ENCODE results near the gene TCEANC.
A peak's percentile ranks its signal among the peaks of the same experiment; 100 is the strongest.
"Not testable (repeated sequence)": the region's sequence is repeated elsewhere in the genome, so short reads cannot be mapped to it uniquely, and the experiment has no call there.

Gene TCEANC

DNA sequence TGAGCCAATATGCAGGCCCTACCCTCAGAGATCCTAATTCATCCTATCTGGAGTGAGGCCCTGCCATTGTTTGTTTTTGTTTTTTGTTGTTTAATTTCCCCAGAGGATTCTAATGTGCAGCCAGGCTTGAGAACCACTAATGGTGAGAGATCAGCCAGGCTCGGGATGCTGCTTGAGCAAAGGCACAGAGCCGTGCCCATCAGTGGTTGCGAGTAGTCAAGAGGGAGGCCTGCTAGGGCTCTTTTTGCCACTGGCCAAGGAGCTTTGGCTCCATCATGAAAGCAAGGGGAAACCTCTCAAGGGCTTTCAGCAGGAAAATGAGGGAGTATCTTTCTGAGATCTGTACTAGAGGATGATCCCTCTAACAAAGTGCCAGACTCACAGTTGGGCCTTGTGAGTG, 2.7 kb downstream of the TCEANC start:
- no peak for DNase-seq (ENCODE audit: low spot score)

DNA sequence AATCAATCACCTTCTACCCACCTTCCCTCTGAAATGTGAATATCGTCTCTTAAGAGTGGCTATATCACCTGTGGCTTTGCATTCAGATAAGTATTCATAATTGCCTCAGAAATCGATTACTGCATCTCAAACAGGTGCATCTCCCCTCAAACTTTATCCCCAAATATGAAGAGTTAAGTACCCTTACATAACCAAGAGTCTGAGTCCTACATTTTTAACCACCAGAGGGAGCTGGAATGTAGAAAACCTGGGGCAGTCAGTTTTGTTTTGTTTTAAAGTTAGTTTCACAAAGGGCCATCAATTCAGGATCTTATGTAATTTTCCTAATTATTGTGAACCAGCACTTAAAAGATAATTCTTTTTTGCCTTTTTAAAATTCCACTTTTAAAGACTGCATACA, 5.7 kb downstream of the TCEANC start:
- FAIRE-seq = no peak

More for the DNA sequence above, 2.7 kb downstream of the TCEANC start:
- FAIRE-seq = no peak

DNA sequence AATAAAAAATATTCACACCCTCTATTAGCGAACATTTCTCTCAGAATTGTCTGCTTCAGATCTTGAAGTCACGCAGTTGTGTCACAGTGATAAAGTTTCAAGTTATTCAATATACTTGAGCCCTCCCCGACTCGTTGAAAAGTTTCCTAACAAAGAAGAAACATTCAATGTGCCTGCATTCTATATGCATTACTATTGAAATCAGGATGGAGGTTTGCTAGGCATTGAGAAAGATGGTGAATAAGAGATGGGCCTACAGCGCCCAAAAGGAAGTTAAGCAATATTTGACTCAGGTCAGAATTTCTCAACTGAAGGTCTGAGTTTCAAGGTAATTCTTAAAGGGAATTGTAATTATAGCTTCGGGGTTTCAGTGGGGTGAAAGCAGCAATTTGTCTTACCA, 6.1 kb downstream of the TCEANC start:
- FAIRE-seq (no peak), DNase-seq (ENCODE audit: low spot score) (no peak)

More for the DNA sequence above, 5.7 kb downstream of the TCEANC start:
- DNase-seq (ENCODE audit: low spot score) = peak; percentile 3

DNA sequence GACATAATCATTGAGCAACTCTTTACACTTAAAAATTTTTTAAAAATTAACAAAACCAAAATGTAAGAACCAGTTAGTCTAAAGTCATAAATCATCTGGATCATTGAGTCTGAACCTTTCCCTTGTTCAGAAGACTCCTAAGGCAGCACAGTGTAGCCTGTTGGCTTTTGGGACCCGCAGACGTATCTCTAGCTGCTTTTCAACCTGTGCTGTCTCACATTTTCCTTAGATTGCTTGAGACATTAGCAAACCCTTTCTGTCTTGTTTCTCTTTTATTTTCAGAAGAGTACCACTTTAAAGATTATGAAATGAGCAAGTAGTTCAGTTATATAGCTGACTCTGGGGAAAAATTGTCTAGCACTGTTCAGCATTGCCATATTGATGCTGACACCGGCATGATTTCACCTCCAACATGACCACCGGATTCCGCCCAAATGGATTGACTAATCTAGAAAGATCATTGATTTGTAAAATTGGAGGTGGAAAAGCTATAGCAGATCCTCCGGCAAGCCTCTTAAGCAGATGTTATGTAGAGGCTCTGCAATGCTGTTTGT, 8.9 kb downstream of the TCEANC start:
- DNase-seq (ENCODE audit: low spot score) (no peak), FAIRE-seq (no peak)

GRCh38 chrX:13662355-13662791, 9.4 kb downstream of the TCEANC start:
- FAIRE-seq = no peak
- DNase-seq (ENCODE audit: low spot score) = no peak

DNA sequence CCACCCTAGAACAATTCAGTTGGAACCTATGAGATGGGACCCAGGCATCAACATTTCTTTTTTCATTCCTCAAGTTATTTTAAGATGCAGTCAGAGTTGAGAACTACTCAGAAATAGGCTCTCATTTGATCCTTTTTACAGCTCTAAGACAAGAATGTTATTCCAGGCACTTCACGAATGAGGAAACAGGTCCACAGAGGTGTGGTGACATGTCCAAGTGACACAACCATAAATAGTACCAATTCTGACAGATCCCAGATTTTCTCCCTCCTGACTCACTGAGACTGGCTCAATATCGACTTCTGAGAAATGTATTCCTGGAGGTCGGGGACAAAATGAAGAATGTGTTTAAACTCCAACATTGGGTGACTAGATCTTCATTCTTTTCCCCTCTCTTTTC, 11.1 kb downstream of the TCEANC start:
- FAIRE-seq = no peak
- DNase-seq (ENCODE audit: low spot score) = no peak

- DNase-seq (ENCODE audit: low spot score) (no peak), FAIRE-seq (no peak)
Measured at GRCh38 chrX:13666836-13667235, 13.9 kb downstream of the TCEANC start.

GRCh38 chrX:13667919-13668318, 15.0 kb downstream of the TCEANC start:
- FAIRE-seq = no peak
- no peak for DNase-seq (ENCODE audit: low spot score)

- DNase-seq (ENCODE audit: low spot score) (peak; percentile 45), FAIRE-seq (no peak)
Measured at GRCh38 chrX:13669246-13669737, 16.4 kb downstream of the TCEANC start.

DNA sequence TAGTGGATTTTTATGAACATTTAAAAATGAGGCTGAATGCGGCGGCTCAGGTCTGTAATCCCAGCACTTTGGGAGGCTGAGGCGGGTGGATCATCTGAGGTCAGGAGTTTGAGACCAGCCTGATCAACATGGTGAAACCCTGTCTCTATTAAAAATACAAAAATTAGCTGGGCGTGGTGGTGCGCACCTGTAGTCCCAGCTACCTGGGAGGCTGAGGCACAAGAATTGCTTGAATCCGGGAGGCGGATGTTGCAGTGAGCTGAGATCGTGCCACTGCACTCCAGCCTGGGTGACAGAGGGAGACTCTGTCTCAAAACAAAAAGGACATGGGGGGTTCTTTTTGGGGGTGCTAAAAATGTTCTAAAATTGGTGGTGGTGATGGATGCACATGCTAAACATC, 16.8 kb downstream of the TCEANC start:
- FAIRE-seq = not testable (repeated sequence)

DNA sequence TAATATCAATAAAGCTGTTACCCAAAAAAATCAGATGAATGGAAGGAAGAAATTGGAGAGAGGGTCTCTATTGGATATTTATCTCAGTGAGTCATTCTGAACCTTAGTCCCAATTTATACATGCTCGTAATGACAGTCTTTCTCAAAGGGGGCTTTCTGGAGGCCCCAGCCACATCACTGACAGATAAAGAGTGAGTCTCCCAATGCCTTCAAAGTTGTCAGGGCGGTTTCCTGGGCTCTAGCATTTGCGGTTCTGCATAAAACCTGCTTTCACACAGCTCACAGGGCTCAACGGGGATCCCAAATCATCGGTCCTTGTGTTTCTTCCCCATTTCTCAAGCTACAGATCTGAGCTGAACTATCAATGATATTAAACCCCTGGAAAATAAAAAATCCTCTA, 17.3 kb downstream of the TCEANC start:
- no peak for FAIRE-seq

More for the DNA sequence above, 16.8 kb downstream of the TCEANC start:
- not testable (repeated sequence) for DNase-seq (ENCODE audit: low spot score)

DNA sequence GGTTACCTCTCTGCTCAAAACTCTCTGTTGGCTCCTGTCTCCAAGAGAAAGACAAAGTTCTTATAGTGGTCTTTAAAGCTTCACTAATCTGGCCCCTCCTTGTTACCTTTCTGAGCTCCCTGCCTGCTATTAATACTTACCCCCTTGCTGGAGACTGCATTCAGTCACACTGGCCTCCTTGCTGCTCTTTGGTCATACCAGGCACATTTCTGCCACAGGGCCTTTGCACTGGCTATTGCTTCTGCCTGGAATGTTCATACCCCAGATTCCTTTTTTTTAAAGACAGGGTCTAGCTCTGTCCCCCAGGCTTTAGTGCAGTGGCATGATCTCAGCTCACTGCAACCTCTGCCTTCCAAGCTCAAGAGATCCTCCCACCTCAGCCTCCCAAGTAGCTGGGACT, 20.1 kb downstream of the TCEANC start:
- no peak for FAIRE-seq
- no peak for DNase-seq (ENCODE audit: low spot score)

More for the DNA sequence above, 17.3 kb downstream of the TCEANC start:
- no peak for DNase-seq (ENCODE audit: low spot score)

- DNase-seq (ENCODE audit: low spot score) (no peak), FAIRE-seq (no peak)
Measured at GRCh38 chrX:13676885-13677284, 23.9 kb downstream of the TCEANC start.

- DNase-seq (ENCODE audit: low spot score); FAIRE-seq: not testable (repeated sequence)
Measured at GRCh38 chrX:13679700-13680099, 26.8 kb downstream of the TCEANC start.

DNA sequence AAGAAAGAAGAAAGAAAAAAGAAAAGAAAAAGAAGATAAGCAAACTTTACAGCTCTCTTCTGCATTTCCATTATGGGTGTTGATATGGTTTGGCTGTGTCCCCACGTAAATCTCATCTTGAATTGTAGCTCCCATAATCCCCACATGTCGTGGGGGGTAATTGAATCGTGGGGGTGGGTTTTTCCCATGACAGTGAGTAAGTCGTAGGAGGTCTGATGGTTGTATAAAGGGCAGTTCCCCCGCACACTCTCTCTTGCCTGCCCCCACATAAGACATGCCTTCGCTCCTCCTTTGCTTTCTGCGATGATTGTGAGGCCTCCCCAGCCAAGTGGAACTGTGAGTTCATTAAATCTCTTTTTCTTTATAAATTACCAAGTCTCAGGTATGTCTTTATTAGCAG, 28.7 kb downstream of the TCEANC start:
- no peak for FAIRE-seq
- no peak for DNase-seq (ENCODE audit: low spot score)

- no peak for FAIRE-seq
- no peak for DNase-seq (ENCODE audit: low spot score)
Measured at GRCh38 chrX:13684361-13684760, 31.4 kb downstream of the TCEANC start.

GRCh38 chrX:13685126-13685763, 32.3 kb downstream of the TCEANC start:
- DNase-seq (ENCODE audit: low spot score) (no peak), FAIRE-seq (no peak)

DNA sequence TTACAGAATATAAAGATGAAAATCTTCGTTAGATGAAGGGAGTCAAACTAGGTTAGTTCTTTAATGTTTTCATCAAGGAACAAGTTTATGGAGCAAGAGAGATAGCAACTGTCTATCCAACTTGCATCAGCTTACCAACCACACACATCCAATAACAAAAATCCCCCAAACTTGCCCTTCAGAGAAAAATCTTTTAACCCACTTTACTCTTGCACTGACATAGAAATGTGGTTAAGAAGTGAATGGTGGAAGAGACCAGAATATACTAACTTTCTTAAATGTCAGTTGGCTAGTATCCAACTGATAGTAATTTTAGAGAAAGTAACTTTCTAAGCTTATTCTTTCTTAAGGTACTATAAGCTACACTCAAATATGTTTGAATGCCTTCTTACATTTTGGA, 34.3 kb downstream of the TCEANC start:
- FAIRE-seq = no peak
- no peak for DNase-seq (ENCODE audit: low spot score)

DNA sequence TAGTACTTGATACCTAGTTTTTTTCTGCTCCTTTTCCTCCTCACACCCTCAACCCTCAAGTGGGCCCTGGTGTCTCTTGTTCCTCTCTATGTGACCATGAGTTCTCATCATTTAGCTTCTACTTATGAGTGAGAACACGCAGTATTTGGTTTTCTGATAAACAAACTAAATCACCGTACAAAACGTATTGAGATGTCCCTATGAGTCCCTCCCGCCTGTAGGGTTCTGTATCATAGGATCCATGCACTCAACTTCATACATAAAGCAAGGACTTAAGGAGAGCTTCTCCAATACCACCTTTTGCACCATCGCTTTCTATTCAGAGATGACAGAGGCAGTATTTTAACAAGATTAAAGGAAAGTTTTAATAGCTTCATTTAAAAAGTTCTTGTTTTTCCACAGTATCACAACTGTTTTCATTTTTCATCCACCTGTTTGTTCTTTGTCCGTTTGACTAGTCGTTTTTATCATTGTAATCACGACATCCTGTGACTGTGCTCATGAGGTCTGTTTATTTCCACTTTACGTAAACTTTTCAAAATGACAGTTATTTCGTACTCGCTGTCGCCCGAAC, 35.5 kb downstream of the TCEANC start:
- no peak for DNase-seq (ENCODE audit: low spot score)
- no peak for FAIRE-seq

- DNase-seq (ENCODE audit: low spot score) (peak; percentile 70), FAIRE-seq (no peak)
Measured at GRCh38 chrX:13688958-13689740, 36.2 kb downstream of the TCEANC start, which contains the start of gene RAB9A. Gene RAB9A (plus strand): TSS chrX:13689128. CDS start chrX:13708747, 19,619 bp downstream.

DNA sequence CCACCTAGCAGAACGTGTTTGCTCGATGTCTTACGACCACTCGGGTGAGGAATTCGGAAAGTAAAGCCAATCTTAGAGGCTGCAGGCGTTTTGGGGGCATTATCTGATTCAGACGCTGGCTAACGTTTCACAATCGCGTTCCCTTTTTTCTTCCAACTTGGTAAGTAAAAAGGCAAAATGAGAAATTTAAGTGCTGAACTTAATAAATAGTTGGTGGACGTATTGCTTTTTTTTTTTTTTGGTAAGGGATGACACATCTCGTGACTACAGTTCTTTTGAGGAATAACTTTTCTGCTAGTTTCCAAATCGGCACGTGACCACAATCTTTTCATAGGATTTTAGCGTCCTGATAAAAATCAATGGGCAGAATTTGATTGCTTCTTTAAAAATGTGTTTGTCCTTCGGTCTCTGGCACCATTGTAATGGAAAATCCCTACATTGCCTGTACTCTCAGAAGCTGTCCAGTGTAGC, 36.8 kb downstream of the TCEANC start:
- FAIRE-seq (no peak), DNase-seq (ENCODE audit: low spot score) (no peak)

- FAIRE-seq = no peak
- no peak for DNase-seq (ENCODE audit: low spot score)
Measured at GRCh38 chrX:13690836-13691235, 37.9 kb downstream of the TCEANC start.

Data from urothelium cell line (cell line).